SH-SY5Y (cell line): ENCODE data around the gene CRY1.

ENCODE experiments used
- GATA2 ChIP-seq: IDR thresholded peaks from 2 replicates; pipeline ENCODE4 v1.6.1; 2011; ENCODE audit warnings: mild to moderate bottlenecking, low read depth, low read length
- GATA3 ChIP-seq: IDR thresholded peaks from 2 replicates; pipeline ENCODE4 v1.6.1; 2011; ENCODE audit warnings: low read depth, mild to moderate bottlenecking, low read length, moderate library complexity

Gene CRY1

DNA sequence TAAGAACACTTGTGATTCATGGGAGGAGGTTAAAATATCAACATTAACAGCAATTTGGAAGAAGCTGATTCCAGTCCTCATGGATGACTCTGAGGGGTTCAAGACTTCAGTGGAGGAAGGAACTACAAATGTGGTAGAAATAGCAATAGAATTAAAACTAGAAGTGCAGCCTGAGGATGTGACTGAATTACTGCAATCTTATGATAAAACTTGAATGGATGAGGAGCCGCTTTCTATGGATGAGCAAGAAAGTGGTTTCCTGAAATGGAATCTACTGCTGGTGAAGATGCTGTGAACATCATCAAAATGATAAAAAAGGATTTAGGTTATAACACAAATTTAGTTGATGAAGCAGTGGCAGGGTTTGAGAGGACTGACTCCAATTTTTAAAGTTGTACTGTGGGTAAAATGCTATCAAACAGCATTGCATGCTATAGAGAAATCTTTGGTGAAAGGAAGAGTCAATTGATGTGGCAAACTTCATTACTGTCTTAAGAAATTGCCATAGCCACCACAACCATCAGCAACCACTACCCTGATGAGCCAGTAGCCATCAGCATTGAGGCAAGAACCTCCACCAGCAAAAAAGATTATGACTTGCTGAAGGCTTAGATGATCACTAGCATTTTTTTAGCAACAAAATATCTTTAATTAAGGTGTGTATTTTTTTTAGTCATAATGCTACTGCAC, 80.5 kb downstream of the CRY1 start:
- TF ChIP-seq GATA2 (no peak), GATA3 (no peak)

DNA sequence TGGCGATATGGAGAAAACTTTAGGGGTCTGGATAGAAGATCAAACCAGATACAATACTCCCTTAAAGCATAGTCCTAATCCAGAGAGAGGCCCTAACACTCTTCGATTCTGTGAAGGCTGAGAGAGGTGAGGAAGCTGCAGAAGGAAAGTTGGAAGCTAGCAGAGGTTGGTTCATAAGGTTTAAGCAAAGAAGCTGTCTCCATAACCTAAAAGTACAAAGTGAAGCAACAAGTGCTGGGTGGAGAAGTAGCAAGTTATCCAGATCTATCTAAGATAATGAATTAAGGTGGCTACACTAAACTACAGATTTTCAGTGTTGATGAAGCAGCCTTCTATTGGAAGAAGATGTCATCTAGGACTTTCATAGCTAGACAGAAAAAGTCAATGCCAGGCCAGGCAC, 81.8 kb downstream of the CRY1 start:
- TF ChIP-seq GATA3 (no peak), GATA2 (no peak)

DNA sequence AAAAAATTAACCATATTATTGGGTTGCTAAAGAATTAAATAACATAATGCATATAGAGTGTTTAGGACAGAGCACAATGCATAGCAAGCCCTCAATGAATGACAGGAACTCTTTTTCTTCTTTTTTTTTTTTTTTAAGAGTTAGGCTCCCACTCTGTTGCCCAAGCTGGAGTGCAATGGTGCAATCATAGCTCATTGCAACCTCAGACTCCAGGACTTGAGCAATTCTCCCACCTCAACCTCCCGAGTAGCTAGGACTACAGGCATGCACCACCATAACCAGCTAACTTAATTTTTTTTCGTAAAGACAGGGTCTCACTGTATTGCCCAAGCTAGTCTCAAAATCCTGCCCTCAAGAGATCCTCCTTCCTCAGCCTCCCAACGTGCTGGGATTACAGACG, 85.9 kb downstream of the CRY1 start:
- TF ChIP-seq GATA2 (no peak), GATA3 (no peak)

DNA sequence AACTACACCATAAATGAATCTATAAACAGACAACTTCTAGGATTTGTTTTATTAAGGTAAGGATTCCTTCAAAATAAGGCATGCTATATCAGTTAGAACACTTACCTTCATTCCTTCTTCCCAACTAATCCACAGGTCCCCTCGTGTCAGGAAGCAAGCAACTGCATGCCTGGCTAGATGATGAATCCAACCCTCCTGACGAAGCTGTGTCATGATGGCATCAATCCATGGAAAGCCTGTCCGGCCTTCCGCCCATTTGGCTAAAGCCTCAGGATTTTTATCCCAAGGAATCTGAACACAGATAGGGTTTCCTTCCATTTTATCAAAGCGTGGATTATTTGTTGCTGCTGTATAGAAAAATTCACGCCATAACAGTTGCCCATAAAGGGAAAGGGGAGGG, 93.9 kb downstream of the CRY1 start:
- TF ChIP-seq GATA3: no peak
- no peak for TF ChIP-seq GATA2

DNA sequence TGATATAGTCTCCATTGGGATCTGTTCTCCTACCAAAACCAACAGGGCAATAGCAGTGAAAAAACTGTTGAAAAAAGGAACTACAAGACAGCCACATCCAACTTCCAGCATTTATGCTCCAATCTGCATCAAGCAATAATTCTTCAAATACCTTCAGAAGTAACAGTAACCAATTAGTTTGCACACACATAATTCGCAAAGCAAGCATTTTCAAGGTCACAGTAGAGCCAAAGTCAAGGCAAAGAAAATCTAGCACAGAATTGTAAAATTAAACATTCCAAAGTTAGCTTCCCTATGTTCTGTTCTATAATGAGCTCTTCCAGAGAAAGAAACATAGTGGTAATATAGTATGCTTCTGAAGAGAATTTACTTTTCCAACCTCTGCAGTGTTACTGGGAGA, 95.4 kb downstream of the CRY1 start:
- TF ChIP-seq GATA3: no peak
- TF ChIP-seq GATA2: no peak

DNA sequence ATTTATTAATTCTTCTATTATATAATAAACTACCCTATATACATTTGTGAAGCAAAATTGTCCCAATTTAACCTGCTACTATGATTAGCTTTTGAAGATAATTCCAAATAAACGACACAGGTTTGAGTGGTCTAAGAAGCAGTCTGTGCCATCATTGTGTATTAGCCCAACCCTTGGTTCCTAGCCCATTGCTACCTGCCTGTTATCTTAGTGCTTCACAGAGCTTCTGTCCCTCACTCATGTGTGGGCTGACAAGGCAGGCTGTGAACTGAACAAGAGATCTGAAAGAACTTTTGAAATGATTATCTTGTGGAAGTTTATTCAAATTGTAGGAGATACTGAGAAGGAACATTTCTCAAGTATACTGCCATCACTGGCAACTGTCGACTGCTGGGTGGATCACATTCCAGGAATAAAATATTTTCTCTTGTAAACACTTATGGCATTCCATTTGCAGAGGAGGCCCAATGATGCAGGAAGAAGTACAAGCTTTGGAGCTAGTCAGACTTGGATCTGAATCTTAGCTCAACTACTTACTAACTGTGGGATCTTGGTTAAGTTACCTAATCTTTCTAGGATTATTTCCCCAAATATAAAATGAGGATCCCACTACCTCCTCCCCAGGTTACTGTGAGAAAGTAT, 98.6 kb downstream of the CRY1 start:
- TF ChIP-seq GATA3: no peak
- no peak for TF ChIP-seq GATA2

DNA sequence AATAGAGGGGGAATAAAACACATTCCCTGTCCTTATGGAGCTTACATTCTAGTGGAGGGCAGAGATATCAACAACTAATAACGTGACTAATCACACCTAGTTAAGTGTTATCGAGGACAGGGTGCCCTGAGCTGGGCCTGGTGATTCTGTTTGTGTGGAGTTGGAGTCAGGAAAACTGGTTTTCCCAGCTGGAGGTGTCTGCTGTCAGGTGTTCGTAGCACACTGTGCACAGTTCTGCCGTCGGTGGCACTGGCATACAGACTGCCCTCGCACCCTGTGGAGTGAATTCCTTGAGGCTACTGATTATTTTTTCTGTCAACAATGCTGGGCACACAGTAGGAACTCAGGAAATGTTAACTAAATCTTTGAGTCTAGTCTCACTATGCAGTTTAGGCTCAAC, 105.5 kb downstream of the CRY1 start:
- TF ChIP-seq GATA2 (no peak), GATA3 (no peak)

DNA sequence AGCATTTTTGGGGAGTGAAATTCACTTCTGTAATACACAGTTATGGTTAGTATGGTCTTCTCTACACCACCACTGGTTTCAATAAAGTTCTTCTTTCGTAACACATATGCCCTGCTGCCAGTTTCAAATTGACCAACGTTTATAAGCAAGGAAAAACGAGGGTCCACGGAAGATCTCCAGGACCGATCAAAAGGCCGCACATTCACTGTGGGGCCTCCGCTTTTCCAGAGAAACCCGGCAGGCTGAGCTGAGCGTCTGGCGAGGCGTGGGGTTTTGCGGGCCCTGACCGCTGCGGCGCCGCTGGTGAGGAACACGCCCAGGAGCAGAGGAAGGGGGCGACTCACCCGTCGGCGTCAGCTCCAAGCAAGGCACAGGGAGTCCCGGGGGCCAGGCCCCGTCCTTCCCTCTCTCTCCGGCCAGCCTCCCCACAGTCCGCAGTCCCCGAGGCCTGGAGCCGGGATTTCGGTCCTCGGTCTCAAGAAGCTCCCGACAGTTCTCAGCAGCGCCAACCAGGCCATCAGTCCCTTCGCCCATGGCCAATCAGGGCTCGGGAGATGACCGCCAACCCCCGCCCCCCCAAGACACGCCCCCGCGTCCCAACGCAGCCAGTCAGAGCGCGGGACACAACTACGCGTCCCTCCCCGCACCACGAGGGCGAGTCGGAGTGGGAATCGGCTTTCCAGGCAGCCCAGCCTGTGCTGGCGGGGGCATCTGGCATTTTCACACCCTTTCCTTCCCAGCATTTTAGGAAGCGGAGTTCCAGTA, 106.5 kb downstream of the CRY1 start, which contains the start of gene MTERF2:
TSS of gene MTERF2 (minus strand) at position 522 of the 765 bp plus-strand sequence. CDS start 8,432 bp downstream, outside the sequence.
- no peak; the same call in 1 of the 2 replicates for TF ChIP-seq GATA2
- no peak for TF ChIP-seq GATA3

DNA sequence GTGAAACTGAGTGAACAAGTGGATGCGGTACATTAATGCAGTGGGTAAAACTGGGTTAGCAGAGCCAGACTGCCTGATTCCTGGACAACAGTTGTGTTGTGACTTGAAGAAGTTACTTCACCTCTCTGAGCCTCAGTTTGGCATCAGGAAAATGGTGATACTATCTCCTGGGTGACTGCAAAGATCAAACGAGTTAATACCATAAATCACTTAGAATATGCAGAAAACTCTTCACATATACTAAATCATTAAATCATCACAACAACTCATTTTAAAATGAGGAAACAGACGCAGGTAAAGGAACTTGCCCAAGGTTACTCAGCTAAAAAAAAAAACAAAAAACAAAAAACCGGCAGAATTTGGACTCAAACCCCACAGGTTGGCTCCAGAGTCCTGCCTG, 107.2 kb downstream of the CRY1 start:
- TF ChIP-seq GATA2 (no peak), GATA3 (no peak)

DNA sequence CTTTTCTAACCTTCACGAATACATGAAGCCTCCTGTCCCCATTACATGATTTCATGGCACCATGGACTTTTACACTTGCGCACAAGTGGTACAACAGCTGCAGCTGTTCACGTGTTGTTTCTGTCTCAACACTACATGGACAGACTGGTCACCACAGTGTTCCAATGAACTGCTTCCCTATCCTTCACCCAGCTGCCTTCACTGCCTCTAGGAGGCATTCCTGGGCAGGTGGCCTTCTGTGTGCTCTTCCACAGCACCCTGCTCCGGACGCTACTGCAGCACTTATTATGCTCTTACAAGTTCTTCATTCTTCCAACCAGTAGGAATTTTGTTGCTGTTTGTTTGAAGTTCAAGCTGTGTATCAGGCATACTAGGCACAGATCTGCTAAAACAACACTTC, 107.9 kb downstream of the CRY1 start:
- TF ChIP-seq GATA2: no peak
- no peak for TF ChIP-seq GATA3

DNA sequence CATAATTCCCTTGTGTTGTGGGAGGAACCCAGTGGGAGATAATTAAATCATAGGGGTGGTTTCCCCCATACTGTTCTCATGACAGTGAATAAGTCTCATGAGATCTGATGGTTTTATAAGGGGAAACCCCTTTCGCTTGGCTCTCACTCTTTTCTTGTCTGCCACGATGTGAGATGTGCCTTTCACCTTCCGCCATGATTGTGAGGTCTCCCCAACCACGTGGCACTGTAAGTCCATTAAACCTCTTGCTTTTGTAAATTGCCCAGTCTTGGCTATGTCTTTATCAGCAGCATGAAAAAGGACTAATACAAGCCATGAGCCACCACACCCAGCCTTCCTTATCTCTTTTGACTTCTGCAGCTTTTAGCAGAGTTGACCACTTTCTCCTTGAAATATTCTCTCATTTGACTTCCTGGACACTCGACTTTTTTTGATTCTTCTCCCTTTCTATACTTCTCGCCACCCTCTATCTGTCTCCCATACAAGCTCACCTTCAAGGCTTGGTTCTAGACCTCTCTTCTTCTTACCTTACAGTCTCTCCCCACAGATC, 108.7 kb downstream of the CRY1 start:
- no peak for TF ChIP-seq GATA3
- TF ChIP-seq GATA2: no peak

DNA sequence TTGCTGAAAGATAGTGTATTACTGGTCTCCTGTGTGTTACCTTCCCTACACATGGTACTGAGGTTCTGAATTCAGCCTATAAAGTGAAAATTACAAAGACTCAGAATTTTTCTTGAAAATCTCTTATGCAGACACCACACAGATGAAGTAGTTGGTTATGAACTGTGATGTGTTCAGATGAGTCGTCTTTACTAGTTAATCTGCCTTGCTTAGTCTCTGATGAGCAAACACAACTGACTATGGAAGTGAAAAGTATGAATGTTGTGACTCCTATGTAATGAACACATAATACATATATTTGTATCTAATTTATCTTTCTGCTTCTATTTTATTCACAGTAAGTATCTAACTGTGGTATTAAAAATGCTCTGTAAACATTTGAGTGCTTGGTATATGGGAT, 111.1 kb downstream of the CRY1 start:
- no peak for TF ChIP-seq GATA2
- no peak for TF ChIP-seq GATA3

DNA sequence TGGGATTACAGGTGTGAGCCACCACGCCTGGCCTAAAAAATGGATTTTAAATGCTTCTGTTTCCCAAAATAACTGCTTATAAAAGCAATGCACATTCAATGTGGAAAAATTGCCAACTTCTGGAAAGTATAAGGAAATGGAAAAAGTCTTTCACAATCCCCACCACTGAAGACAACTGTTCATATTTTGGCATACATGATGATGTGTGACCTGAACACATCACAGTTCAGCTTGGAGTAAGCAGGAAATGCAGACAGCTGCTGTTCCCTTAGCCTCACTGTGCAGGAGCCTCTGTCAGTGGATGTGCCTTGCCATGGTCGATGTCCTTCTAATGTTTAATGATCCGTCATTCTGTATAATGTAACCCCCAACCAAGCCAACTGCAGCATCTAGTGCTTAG, 111.6 kb downstream of the CRY1 start:
- no peak for TF ChIP-seq GATA3
- no peak for TF ChIP-seq GATA2

DNA sequence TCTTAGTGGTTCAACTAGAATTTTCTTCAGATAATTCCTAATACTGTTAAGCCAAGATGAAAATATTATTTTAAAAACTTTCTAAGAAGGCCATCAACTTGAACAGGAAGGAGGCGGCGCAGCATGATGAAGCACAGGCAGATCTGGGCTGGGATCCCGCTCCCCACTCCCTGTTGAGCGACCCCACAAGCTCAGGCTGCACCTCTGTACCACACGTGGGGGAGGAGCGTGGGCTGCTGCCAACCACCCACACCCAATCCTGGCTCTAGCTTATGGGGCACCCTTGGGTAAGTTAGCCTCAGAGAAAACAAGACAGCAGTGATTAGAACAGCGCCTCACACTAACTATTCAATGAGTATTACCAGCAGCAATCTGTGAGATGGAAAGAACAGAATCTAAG, 112.4 kb downstream of the CRY1 start:
- no peak for TF ChIP-seq GATA2
- no peak for TF ChIP-seq GATA3

DNA sequence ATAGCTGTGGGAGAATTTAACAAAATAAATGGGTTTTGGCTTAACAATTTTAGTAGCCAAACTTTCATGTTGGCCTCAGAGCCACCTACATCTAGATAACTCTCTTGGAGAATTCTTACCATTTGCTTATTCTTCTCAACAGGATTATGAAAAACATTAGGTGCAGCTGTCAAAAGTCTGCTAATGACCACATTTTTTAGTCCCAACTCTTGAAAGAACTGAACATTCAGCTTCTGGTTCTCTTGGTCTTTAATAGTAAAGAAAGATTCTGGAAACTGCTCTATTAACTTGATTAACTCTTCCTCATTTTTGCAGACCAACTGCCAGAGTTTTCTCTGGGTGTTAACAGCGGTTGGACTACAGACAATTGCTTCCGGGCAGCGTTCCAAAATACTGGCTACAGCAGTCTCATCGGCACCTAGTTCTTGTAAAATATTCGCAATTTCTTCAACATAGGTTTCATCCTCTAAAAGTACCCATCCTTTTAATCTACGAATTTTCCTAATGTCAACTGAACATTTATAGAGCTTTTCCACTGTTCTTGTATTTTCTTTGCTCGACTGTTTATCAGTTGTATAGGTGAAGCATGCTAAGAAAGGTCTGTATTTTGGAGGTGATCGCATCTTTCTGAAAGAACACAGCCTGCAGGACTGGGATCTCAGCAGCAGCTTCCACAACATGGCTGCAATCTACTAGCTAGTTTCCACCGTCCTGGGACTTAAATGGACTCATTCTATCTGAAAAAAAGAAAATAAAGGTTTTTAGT, 115.1 kb downstream of the CRY1 start:
- TF ChIP-seq GATA2 (no peak), GATA3 (no peak)
